ENCODE measurements around the gene AP4S1.
"Not testable (repeated sequence)": the region's sequence is repeated elsewhere in the genome, so short reads cannot be mapped to it uniquely, and the experiment has no call there.

The AP4S1 gene, protein sequence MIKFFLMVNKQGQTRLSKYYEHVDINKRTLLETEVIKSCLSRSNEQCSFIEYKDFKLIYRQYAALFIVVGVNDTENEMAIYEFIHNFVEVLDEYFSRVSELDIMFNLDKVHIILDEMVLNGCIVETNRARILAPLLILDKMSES

DNA sequence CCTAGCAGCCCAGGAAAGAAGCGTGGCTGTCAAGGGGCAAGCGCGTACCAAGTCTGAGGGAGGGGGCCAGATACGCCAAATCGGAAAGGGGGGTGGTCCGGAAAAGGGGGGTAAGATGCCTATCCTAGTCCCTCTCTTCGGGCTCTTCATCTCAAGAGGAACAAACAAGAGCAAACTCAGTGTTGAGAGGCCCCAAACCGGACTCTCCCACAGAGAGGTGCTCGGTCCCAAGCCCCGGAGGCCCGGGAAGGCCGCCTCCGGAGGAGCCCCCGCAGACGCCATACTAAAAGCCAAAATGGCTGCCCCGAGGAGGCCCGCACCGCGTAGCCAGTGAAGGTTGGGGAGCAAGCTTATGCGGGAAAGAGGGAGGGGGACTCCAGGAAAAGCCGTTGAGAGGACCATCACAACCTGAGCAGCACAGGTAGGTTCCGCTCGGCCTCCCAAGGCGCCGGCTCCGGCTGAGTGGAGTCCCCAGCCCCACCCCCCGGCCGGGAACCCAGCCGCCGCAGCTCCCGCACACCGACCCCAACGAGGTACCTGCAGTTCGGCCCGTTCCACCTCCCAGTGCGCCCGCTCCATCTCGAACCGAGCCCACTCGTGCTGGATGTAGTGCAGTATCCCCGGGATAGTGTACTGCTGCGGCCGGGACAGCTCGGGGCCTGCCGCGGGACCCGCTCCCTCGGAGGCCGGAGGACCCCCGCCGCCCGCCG lies at the start of gene AP4S1:
Gene AP4S1 (plus strand): TSS at position 283 of the 710 bp plus-strand sequence. CDS start 40,548 bp downstream, outside the sequence.
- peak; percentile 31 to 33 for DNase-seq (ENCODE audit: low read depth in 2 of 2)

DNA sequence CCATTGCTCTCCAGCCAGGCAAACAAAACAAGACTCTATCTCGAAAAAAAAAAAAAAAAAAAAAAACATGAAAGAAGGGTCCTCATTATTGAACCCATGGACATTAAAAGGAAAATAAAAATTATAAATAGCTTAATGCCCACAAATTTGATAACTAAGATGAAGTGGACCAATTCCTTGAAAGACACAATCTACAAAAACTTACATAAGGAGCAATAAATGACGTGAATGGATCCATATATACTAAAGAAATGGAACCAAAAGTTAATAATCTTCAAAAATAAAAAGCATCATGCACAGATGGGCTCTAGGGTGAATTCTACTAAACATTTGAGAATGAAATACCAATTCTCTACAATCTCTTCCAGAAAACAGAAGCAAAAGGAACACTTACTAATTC lies 47.7 kb upstream of the AP4S1 start:
- DNase-seq (ENCODE audit: low read depth in 2 of 2) = no peak

GRCh38 chr14:30980106-30980704 lies 45.2 kb upstream of the AP4S1 start:
- peak; percentile 8 to 43 for DNase-seq (ENCODE audit: low read depth in 2 of 2)

DNA sequence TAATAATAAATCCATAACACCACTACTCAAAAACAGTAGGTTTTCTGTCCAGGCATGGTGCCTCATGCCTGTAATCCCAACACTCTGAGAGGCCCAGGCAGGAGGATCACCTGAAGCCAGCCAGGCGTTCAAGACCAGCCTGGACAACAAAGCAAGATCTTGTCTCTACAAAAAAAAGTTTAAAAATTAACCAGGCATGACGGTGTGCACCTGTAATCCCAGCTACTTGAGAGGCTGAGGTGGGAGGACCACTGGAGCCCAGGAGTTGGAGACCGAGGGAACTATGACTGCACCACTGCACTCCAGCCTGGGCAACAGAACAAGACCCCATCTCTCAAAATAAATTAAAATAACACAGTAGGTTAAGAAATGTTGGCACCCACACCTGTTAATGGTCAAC lies 44.5 kb upstream of the AP4S1 start:
- DNase-seq (ENCODE audit: low read depth in 2 of 2) = no peak

DNA sequence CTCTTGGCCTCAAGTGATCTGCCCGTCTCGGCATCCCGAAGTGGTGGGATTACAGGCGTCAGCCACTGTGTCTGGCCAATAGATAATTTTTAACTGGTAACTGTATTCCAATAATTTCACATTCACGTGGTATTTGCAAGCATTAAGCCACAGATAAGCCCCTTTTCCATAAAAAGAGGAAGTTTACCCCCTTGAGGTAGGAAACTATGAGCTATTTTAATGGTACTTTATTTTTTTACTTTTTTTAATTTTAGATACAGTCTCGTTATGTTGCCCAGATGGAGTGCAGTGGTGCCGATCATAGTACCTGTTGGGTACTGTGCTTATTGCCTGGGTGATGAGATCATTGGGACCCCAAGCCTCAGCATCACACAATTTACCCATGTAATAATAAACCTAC lies 42.9 kb upstream of the AP4S1 start:
- no peak for DNase-seq (ENCODE audit: low read depth in 2 of 2)

DNA sequence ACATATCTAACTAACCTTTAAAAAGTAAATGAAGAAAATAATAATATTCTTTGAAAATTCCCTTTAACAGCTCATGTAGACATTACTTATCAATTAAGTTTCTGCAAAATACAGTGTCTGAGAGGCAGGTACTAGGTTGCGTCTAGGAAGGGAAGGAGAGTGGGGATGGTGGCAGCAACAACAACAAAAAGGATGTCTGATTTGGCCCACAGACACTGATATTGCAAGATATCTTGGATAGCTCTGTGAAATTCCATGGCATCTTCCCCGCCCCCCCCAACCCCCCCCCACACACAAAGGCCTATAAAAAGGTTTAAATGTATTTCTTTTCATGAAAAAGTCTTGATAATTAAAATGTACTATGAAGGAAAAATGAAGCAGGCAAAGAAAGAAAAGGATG lies 41.6 kb upstream of the AP4S1 start:
- DNase-seq (ENCODE audit: low read depth in 2 of 2) = no peak

- DNase-seq (ENCODE audit: low read depth in 2 of 2) = no peak
Observed at GRCh38 chr14:30985796-30986195, 39.7 kb upstream of the AP4S1 start.

- no peak for DNase-seq (ENCODE audit: low read depth in 2 of 2)
Observed at GRCh38 chr14:30988509-30988908, 36.9 kb upstream of the AP4S1 start.

GRCh38 chr14:30990770-30991169 lies 34.7 kb upstream of the AP4S1 start:
- no peak for DNase-seq (ENCODE audit: low read depth in 2 of 2)

DNA sequence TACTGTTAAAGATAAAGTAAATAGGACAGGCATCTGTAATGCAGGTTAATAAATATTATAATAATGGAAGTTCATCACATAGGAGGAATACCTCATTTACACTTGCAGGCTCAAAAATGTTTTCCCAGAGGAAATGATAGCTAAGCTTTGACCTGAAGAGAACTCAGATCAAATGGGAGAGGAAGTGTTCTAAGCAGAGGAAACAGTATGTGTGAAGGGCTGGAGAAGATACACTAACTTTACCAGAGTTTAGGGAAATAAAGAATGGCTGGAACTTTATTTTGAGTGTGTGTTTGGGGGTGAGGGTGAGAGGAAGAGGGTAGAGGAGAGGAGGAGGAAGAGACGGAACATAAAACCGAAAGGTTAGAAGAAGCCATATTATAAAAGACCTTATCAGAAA lies 34.0 kb upstream of the AP4S1 start:
- DNase-seq (ENCODE audit: low read depth in 2 of 2) = no peak

GRCh38 chr14:30993071-30993470 lies 32.4 kb upstream of the AP4S1 start:
- DNase-seq (ENCODE audit: low read depth in 2 of 2) = no peak

- no peak for DNase-seq (ENCODE audit: low read depth in 2 of 2)
Observed at GRCh38 chr14:30994681-30995620, 30.5 kb upstream of the AP4S1 start.

DNA sequence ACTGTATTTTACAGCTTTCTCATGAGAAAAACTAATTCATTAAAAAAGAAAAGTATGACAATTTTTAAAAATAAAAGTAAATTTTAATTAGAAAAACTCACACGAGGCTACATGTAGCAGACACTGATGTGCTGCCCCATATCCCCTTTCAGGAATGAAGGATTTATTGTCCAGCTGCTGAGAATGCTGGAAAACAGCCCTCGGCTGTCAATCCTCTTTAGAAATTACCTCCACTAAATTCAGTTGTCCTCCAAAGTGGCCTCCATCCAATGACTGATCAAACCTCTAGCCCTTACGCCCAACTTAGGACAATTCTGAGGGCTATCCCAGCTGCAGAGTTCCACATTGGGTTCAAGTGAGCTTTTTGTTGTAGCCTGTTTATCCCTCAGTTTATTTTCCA lies 29.8 kb upstream of the AP4S1 start:
- no peak for DNase-seq (ENCODE audit: low read depth in 2 of 2)

GRCh38 chr14:30996892-30997659 lies 28.4 kb upstream of the AP4S1 start:
- DNase-seq (ENCODE audit: low read depth in 2 of 2) = no peak

DNA sequence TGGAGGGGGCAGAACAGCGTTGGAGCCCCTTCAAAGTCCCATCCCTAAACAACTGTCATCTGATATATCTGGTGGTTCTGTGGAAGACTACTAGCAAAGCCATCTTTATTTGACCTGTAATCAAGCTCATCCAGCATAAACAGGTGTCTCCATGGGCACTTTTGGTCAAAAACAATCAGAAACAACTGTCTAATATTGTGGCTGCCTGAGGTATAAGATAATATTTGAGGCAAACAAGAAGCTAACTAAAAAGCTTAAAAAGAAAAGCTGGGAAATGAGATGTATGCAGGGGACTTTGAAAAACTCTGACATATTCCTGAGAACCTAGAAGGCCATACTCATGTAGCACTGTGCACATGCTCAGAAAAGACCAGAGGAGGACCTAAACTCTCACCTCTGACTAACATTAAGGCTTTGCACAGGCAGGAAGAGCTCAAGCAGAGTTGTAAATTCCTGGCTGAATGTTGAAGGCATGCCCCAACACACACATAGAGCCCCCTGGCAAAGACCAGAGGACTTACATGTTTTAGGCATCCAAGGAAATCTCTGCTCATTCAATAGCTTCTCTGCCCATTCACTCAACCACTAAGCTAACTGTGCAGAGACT lies 27.2 kb upstream of the AP4S1 start:
- DNase-seq (ENCODE audit: low read depth in 2 of 2) = no peak

GRCh38 chr14:30999038-30999773 lies 26.2 kb upstream of the AP4S1 start:
- DNase-seq (ENCODE audit: low read depth in 2 of 2) = no peak

DNA sequence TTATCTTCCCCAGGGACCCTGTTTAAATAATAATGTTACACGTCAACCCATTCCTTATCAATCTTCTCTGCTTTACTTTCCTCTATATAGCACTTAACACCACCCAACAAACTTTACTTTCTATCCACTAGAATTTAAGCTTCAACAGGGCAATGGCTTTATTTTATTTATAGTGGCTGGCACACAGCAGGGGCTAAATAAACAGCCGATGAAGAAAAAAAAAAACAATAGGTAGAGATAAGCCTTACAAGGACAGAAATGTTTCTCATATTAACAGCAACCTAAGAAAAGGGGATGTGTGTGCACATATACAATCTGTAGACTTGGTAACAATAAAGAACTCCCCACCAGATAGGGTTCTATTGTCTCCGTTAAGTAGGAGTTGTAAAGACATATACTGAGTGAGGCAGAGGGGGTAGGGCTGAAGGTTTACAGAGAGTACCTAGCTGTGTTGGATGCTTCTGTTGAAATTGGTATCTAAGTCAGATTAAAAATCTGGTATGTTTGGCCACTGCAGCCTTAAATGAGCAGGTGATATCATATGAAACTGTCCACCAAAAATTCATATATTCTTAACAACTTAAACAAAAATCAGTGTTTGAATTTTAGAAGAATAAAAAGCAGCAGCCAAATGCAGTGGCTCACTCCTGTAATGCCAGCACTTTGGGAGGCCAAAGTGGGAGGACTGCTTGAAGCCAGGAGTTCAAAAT lies 24.7 kb upstream of the AP4S1 start:
- no peak for DNase-seq (ENCODE audit: low read depth in 2 of 2)

DNA sequence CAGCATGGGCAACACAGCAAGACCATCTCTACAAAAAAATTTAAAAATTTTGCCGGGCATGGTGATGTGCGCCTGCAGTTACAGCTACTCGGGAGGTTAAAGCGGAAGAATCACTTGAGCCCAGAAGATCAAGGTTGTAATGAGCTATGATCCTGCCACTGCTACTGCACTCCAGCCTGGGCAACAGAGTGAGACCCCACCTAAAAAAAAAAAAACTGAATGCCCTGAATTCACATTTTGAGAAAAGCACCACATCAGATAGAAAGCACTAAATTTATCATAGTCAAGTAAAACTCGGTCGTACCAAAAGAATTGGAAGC lies 24.1 kb upstream of the AP4S1 start:
- no peak for DNase-seq (ENCODE audit: low read depth in 2 of 2)

DNA sequence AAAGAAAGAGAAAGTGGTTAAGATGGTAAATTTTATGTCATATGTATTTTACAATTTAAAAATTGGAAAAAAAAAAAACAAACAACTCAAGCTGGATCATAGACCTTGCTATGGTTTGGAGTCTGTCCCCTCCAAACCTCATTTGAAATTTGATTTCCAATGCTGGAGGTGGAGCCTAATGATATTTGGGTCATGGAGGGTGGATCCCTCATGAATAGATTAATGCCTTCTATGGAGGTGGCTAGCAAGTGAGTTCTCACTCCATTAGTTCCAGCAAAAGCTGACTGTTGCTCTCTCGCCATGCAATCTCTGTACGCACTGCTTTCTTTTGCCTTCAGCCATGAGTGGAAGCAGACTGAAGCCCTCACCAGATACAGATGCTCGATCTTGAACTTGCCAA lies 22.2 kb upstream of the AP4S1 start:
- no peak for DNase-seq (ENCODE audit: low read depth in 2 of 2)

DNA sequence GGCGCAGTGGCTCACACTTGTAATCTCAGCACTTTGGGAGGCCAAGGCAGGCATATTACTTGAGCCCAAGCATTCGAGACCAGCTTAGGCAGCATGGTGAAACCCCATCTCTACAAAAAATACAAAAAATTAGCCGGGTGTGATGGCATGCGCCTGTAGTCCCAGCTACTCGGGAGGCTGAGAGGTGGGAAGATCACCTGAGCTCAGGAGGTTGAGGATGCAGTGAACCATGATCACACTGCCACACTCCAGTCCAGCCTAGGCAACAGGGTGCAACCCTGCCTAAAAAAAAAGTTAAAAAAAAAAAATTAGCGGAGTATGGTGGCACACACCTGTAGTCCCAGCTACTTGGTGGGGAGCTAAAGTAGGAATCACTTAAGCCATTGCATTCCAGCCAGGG lies 21.4 kb upstream of the AP4S1 start:
- not testable (repeated sequence) for DNase-seq (ENCODE audit: low read depth in 2 of 2)
